ENCODE results near the gene GPA33.

GRCh38 chr1:167088746-167089417 is 1.3 kb downstream of the GPA33 start:
- TF ChIP-seq POLR2A (IDR thresholded peaks at IDR 0.05) (no peak), CTCF (IDR thresholded peaks at IDR 0.05) (no peak)

Measured in testis (tissue), 2 donors.